Activated CD4-positive, alpha-beta T cell treated with anti-CD3 and anti-CD28 coated beads for 24 hours (primary cell): ENCODE measurements around the gene DNAJC28.
"Not testable (repeated sequence)": the region's sequence is repeated elsewhere in the genome, so short reads cannot be mapped to it uniquely, and the experiment has no call there.

Experiments
- DNase-seq, 2 donors: peaks; one replicate each; pipeline ENCODE4 v3.0.0-alpha.2; 2020; ENCODE audit warnings: low read depth in 2 of 2

DNAJC28 gene

DNA sequence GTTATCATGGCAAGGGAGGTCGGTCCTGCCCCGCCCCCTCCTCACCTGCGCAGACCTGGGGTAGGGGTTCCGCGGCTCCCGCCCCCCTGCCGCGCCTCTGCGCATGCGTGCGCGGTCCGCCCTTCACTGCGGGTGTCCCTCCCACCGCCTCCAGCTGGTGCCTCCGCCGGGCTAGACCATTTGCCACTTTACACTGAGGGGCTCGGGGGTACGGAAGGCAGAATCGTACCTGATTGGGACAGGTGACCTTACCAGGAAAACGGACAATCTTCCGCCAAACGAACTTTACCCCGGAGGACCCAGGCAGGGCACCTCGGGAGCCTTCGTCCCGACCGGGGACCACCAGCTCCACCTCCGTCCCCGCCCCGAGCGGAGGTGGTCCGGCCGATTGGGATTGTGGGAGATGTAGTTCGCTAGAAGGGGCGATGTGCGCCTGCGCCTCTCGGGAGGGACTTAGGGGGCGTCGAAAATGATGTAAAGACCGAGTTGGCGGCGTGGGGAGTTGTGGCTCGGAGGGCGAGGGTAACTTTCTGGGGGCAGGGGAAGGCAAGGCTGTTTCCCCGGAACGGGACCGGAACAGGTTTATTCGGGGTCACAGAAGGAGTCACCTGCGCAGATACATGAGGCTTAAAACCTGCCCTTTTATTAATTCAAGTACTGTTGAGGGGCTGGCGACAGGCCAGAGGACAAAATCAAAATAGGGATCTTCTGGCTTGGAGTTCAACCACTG lies at the start of gene DNAJC28:
DNAJC28 (minus strand) TSS at position 344 of the 730 bp plus-strand sequence. CDS start 2,323 bp downstream, outside the sequence.
- DNase-seq, result peak; percentile 91 to 92

GRCh38 chr21:33541105-33541711 lies 49.7 kb upstream of the DNAJC28 start:
- no peak for DNase-seq

DNA sequence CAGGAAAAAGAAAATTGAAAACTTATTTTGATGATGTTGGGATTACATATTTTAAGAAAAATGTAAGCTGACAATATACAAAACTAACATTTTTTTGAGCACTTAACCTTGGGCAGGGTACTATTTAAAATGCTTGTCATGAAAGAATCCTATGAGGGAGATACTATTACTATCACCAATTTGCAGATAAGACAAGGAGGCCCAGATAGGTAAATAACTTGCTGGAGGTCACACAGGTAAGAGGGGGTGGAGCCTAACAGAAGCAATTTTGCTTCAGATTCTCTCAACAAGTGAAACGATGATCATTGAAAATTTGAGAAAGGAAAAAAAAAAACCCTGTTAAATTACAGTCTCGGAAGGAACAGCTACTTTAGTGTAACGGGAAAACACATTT lies 49.2 kb upstream of the DNAJC28 start:
- no peak for DNase-seq

GRCh38 chr21:33539616-33540015 lies 48.1 kb upstream of the DNAJC28 start:
- DNase-seq, result no peak

- no peak for DNase-seq
These were observed 45.7 kb upstream of the DNAJC28 start for GRCh38 chr21:33537212-33537611.

- DNase-seq, result no peak
These were observed 39.5 kb upstream of the DNAJC28 start for GRCh38 chr21:33531007-33531406.

- no peak for DNase-seq
These were observed 31.4 kb upstream of the DNAJC28 start for GRCh38 chr21:33522953-33523349.

- no peak for DNase-seq
These were observed 30.9 kb upstream of the DNAJC28 start for GRCh38 chr21:33522297-33522952.

DNA sequence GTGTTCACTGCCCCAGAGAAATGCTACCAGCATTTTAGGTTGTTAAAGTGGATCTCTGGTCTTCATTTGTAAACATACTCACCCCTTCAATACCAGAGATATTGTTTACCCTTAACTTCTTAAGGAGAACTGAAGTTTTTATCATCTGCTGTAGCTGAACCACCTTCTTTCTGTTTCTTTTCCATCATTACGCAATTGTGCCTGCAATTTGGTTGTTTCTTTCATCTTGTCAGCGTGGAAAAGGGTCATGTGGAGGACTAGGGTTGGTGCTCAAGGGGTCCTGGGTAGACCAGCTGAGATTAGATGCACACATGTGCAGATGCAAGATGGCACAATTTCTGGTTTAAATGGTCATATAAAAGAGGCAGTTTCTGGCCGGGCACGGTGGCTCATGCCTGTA lies 27.4 kb upstream of the DNAJC28 start:
- no peak for DNase-seq

DNA sequence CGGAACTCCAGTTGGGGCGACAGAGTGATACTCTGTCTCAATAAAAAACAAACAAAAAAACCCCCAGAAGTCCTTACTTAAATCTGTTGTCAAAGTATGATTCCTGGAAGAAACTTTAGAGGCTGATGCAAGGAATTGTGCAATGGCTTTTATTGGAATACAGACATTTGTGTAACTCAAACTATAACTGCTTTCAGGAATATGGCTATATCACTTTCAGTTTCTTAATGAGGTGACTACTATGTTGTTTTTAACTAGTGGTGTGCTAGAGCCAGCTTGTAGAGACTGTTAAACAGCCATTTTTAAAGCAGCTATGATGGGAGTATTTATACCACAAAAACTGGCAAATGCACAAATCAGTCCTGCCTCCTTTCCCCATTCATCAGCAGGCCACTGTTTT lies 22.7 kb upstream of the DNAJC28 start:
- no peak for DNase-seq

DNA sequence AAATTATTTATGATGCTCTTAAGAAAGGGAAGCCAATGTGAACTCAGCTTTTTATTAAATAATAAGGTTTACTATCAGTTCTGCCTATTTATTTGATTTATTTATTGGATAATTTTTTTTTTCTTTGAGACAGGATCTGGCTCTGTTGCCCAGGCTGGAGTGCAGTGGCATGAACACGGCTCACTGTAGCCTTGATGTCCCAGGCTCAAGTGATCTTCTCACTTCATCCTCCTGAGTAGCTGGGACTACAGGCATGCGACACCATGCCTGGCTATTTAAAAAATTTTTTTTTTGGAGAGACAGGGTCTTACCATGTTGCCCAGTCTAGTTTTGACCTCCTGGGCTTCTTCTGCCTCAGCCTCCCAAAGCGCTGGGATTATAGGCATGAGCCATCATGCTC lies 21.0 kb upstream of the DNAJC28 start:
- DNase-seq, result no peak

- no peak for DNase-seq
These were observed 20.1 kb upstream of the DNAJC28 start for GRCh38 chr21:33511639-33512038.

DNA sequence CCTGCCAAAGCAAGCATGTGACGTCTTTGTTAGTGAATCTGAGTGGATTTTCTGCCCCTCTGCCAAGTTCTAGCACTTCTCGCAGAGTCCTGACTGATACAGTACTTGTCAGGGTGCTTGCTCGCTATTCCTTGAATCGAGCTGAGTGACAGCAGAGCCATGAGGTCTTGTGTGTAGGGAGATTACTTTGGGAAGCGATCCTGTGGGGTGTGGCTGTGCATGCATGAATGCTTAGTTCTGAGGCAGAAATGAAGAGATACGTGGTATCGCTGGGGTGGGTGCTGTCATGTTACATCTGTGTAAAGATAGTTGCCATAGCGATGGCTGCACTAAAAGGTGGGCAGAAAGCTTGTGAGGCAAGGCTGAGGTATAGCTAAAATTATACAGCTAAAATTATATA lies 19.3 kb upstream of the DNAJC28 start:
- DNase-seq, result no peak

DNA sequence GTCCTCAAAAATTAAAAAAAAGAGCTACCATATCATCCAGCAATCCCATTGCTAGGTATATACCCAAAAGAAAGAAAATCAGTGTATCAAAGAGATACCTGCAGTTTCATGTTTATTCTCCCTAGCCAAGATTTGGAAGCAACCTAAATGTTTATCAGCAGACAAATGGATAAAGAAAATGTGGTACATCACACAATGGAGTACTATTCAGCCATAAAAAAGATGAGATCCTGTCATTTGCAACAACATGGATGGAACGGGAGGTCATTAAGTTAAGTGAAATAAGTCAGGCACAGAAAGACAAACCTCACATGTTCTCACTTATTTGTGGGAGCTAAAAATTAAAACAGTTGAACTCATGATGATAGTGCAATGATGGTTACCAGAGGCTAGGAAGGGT lies 15.5 kb upstream of the DNAJC28 start:
- not testable (repeated sequence) for DNase-seq

DNA sequence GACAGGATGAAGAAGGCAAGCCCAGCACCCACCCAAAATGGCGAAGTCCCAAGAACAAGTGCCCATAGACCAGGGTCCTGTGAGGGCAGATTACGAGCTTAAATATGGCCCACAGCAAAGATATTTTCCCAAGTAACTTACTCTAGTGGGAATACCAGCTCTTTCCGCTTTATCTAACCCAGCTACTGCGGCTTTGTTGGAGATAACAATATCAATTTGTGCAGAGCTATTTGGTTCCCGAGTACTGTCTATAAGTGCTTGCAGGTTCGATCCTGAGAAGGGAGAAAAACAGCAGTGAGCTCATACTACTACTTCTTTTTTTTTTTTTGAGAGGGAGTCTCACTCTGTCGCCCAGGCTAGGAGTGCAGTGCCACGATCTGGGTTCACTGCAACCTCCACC lies 14.3 kb upstream of the DNAJC28 start:
- no peak for DNase-seq

DNA sequence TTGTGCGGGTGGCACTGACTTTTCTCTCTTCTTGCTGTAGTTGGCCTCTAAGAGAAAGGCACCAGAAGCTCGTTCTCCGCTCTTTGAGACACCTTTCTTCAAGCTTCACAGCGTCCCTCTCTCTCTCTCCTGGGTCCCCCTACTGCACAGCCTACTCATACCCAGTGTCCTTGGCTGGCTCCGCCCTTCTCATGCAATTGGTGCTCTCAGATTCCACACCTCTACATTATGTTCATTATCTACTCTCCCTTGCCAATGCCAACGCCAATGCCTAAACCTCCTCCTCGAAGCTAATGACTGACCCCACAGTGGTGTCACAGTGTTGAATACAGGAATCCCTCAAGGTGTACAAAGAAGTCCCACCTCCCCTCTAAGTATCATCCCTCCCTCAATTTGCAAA lies 4.8 kb upstream of the DNAJC28 start:
- no peak for DNase-seq

GRCh38 chr21:33495743-33496142 lies 4.2 kb upstream of the DNAJC28 start:
- no peak for DNase-seq

DNA sequence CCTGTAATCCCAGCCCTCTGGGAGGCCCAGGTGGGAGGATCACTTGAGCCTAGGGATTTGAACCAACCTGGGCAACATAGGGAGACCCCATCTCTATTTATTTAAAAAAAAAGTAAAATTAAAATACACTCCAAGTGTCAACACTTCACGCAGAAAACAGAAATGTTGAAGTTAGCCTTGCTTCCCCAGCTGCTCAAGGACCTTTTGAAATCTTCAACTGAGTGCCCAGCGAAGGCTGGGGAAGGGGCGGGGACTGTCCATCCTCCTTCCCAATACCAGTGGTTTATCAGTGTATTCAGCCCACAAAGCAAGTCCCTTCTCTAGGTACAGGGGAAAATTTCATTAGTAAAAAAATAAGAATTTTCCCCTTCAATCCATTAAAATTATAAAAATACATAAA lies 2.2 kb upstream of the DNAJC28 start:
- DNase-seq, result no peak

DNA sequence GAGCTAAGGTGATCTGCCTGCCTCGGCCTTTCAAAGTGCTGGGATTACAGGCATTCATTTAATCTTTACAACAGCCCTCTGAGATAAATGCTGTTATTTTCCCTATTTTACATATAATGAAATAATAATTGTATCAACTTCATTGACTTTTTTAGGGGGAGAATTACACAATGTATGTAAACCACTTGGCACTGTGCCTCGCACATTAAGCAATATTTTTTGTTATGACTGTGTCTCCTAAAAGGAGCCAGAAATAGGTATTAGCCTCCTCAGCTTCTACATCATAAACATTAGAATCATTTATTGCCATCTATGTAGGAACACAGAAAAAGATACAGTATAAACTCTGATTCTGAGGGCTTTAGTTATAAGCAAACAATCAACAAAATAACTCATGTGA lies 1.1 kb upstream of the DNAJC28 start:
- DNase-seq, result no peak

GRCh38 chr21:33490991-33491372 lies 534 bp downstream of the DNAJC28 start:
- DNase-seq, result no peak

DNA sequence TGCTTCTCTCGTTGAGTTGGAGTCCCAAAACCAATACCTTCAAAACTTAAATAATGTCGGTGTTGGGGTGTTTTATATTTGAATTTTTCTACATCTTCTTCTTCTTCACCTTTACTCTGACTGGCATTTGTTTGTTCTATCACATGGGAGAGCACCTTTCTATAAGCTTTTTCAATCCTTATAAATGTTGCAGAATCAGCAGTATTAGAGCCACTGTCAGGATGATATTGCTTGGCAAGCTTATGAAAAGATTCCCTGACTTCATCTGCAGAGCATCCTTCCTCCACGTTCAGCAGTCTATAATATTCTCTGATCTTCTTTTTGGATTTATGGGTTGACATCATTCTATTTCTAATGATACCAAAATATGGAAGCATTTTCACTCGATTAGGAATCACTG lies 2.6 kb downstream of the DNAJC28 start:
- DNase-seq, result no peak

GRCh38 chr21:33487996-33488395 lies 3.5 kb downstream of the DNAJC28 start:
- DNase-seq, result no peak

DNA sequence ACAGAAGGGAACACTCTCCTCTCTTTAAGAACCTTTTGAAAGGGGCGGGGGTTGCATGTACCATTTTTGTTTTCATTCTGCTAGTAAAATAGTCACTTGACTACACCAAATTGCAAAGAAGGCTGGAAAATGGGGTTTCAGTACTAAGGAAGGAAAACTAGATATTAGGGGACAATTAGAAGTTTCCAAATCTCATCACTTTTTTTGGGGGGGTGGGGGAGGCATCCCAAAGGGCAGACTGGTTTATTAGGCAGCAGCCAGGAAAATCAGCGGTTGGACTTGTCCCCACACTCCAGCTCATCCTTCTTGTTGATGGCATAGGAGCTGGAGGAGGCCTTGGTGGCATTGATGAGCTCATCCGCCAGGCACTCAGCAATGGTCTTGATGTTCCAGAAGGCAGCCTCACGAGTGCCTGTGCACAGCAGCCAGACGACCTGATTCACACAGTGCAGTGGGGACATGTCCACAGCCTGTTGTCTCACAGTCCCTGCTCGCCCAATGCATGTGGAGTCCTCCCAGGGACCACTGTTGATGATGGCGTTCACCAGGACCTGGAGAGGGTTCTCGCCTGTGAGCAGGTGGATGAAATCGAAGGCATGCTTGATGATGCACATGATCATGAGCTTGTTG lies 10.1 kb downstream of the DNAJC28 start:
- no peak for DNase-seq
